Lower leg skin (tissue), 3 donors: ENCODE measurements around the gene SRD5A3.

Experiments used
- CTCF ChIP-seq, 3 donors: fragments of 450-650 bp; IDR thresholded peaks; one replicate each; pipeline ENCODE4 v1.5.1; 2016; ENCODE audit warnings: antibody characterized with exemption in 3 of 3, mild to moderate bottlenecking in 3 of 3, moderate library complexity in 2 of 3
- POLR2A ChIP-seq, 2 donors: fragments of 450-650 bp; IDR thresholded peaks; one replicate each; pipeline ENCODE4 v1.6.1; 2016 to 2017; ENCODE audit warnings: antibody characterized with exemption in 2 of 2, mild to moderate bottlenecking in 1 of 2, moderate library complexity in 1 of 2

GRCh38 chr4:55326629-55327028 lies 19.4 kb upstream of the SRD5A3 start:
- TF ChIP-seq CTCF (IDR thresholded peaks at IDR 0.05) (no peak), POLR2A (IDR thresholded peaks at IDR 0.05) (no peak)
